Natural killer cell (primary cell): ENCODE data around the gene AUTS2. TPM values are rescaled to one million over a fixed set of nuclear protein-coding genes. Genes with fewer than 3 reads are reported as not detected.

Source experiments
- ATAC-seq, 3 donors: fragments of 150-1000 bp in 2 of 3; fragments of 200-7000 bp in 1 of 3; cut with Tn5 transposase; 1 replicate in 1 of 3; 2 replicates in 2 of 3; pipeline ENCODE4 v1.10.0; 2021; ENCODE audit warnings: mild to moderate bottlenecking in 2 of 3, moderate library complexity in 2 of 3
- DNase-seq, 2 donors: peaks; one replicate each; pipeline versions ENCODE4 v3.0.0 to v3.0.0-alpha.2; 2013 to 2021; ENCODE audit warnings: mixed read lengths in 1 of 2
- H3K27ac ChIP-seq: one replicate; pipeline ENCODE4 v1.5.1; 2013; ENCODE audit warnings: mild to moderate bottlenecking, low read length
- H3K27me3 ChIP-seq: one replicate; pipeline ENCODE4 v1.6.1; 2013; ENCODE audit warnings: low read length; ENCODE audit not compliant: control insufficient read depth, insufficient read depth
- H3K36me3 ChIP-seq: one replicate; pipeline ENCODE4 v1.6.1; 2013; ENCODE audit warnings: low read length; ENCODE audit not compliant: control insufficient read depth, insufficient read depth
- H3K4me1 ChIP-seq: one replicate; pipeline ENCODE4 v1.6.1; 2013; ENCODE audit warnings: low read length; ENCODE audit not compliant: control insufficient read depth, insufficient read depth
- H3K4me3 ChIP-seq: one replicate; pipeline ENCODE4 v1.5.1; 2013; ENCODE audit warnings: low read length
- H3K9me3 ChIP-seq: one replicate; pipeline ENCODE4 v1.6.1; 2013; ENCODE audit warnings: low read length; ENCODE audit not compliant: control insufficient read depth, insufficient read depth
- H3K27ac Mint-ChIP-seq, 2 donors: one replicate each; pipeline ENCODE4 v1.8.0; 2022; ENCODE audit warnings: mild to moderate bottlenecking in 2 of 2, mixed read lengths in 2 of 2, moderate library complexity in 1 of 2
- H3K27me3 Mint-ChIP-seq, 2 donors: one replicate each; pipeline ENCODE4 v1.8.0; 2022; ENCODE audit warnings: low read depth in 2 of 2, mixed read lengths in 2 of 2
- H3K36me3 Mint-ChIP-seq: one replicate; pipeline ENCODE4 v1.8.0; 2022; ENCODE audit warnings: mixed read lengths
- H3K4me1 Mint-ChIP-seq, 2 donors: one replicate each; pipeline ENCODE4 v1.8.0; 2022; ENCODE audit warnings: mixed read lengths in 2 of 2
- H3K4me3 Mint-ChIP-seq: one replicate; pipeline ENCODE4 v1.8.0; 2022; ENCODE audit warnings: mild to moderate bottlenecking, moderate library complexity, mixed read lengths
- H3K9me3 Mint-ChIP-seq, 2 donors: one replicate each; pipeline ENCODE4 v1.8.0; 2022; ENCODE audit warnings: mixed read lengths in 2 of 2
- WGBS: methylation state at CpG from one replicate; pipeline ENCODE4 v1.1.7; 2013; ENCODE audit warnings: missing lambda C conversion rate; ENCODE audit not compliant: insufficient coverage; 5-methylcytosine and 5-hydroxymethylcytosine counted together
- intact Hi-C: fragments of 100-400 bp; cut with micrococcal nuclease; formaldehyde crosslinking; loops from one replicate; pipeline ENCODE4 v1.14.2; 2022
- total RNA-seq, 4 donors: library from RNA; stranded (reverse); fragments of 120-200 nt in 1 of 4; gene quantifications; one replicate each; pipeline versions ENCODE4 v1.2.3 to v1.2.4, GENCODE V29; 2013 to 2022
- TF ChIP-seq, protein P1 (sequence below): fragments of 200-600 bp; IDR thresholded peaks from one replicate; pipeline ENCODE4 v1.8.0; 2022; ENCODE audit warnings: antibody characterized with exemption

The AUTS2 gene
- total RNA-seq, 3 donors from 2014 or later (not counting 1 experiment from before 2014, with no cell fraction given), result 147 to 197 (median 155) TPM

DNA sequence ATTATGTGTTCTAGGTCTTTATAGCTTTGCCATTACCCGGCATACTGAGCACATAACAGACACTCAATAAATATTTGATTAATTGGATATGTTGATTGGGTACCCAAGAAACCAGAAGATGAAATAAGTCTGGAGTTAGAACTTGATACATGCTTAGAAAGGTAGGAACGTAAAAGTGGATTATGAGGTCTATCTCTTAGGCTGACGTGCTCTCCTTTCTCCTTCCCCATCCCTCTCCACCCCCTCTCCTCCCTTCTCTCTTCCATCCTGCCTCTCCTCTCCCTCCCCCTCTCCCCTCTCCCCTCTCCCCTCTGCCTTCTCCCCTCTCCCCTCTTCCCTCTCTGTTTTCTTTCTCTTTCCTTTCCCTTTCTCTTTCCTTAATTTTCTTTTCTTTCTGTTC, 34.0 kb downstream of the AUTS2 start:
- ATAC-seq (no peak), DNase-seq (no peak)
- H3K4me3 Mint-ChIP-seq, result no peak overlapping the region
- H3K4me3 ChIP-seq, result no peak overlapping the region
- no peaks in the 10 kb centered on the region for H3K36me3 Mint-ChIP-seq
- peaks cover 3% of the 10 kb centered on the region for H3K4me1 ChIP-seq
- no peaks in the 10 kb centered on the region for H3K9me3 Mint-ChIP-seq
- no peaks in the 10 kb centered on the region for H3K36me3 ChIP-seq
- H3K27ac Mint-ChIP-seq, result no peak overlapping the region
- no peak overlapping the region for H3K27ac ChIP-seq
- intact Hi-C loops, result no loop called here
- 94% methylated on average over 2 of the region's 3 CpGs for WGBS
- TF ChIP-seq, protein P1, sequence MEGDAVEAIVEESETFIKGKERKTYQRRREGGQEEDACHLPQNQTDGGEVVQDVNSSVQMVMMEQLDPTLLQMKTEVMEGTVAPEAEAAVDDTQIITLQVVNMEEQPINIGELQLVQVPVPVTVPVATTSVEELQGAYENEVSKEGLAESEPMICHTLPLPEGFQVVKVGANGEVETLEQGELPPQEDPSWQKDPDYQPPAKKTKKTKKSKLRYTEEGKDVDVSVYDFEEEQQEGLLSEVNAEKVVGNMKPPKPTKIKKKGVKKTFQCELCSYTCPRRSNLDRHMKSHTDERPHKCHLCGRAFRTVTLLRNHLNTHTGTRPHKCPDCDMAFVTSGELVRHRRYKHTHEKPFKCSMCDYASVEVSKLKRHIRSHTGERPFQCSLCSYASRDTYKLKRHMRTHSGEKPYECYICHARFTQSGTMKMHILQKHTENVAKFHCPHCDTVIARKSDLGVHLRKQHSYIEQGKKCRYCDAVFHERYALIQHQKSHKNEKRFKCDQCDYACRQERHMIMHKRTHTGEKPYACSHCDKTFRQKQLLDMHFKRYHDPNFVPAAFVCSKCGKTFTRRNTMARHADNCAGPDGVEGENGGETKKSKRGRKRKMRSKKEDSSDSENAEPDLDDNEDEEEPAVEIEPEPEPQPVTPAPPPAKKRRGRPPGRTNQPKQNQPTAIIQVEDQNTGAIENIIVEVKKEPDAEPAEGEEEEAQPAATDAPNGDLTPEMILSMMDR, result no peak
- no peaks in the 10 kb centered on the region for H3K9me3 ChIP-seq
- H3K27me3 ChIP-seq, result no peaks in the 10 kb centered on the region
- H3K4me1 Mint-ChIP-seq, result peaks cover 9 to 15% of the 10 kb centered on the region in 2 donors
- H3K27me3 Mint-ChIP-seq, result no peaks in the 10 kb centered on the region

DNA sequence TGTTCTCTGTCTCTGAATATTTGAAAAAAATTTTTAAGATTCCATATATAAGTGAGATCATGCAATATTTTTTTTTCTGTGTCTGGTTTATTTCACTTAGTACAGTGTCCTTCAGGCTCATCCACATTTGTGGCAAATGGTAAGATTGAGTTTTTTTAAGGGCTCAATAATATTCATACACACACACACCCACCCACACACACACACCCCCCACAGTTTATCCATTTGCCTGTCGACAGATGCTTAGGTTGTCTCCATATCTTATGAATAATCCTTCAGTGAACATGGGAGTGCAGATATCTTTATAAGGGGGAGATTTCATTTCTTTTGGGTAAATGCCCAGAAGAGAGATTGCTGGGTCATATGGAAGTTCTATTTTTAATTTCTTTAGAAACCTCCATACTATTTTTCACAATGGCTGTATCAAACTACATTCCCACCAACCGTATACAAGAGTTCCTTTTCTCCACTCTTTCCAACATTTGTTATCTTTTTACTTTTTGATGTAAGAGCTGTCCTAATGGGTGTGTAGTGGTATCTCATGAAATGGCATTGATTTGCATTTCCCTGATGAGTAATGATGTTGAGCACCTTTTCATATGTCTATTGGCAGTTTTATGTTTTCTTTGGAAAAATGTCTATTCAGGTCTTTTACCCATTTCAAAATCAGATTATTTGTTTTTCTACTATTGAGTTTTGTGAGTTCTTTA, 35.0 kb downstream of the AUTS2 start:
- Mint-ChIP-seq H3K4me3 (no peak overlapping the region), H3K27ac (no peak overlapping the region), H3K4me1 (peaks cover 9 to 15% of the 10 kb centered on the region in 2 donors), H3K36me3 (no peaks in the 10 kb centered on the region), H3K27me3 (no peaks in the 10 kb centered on the region), H3K9me3 (no peaks in the 10 kb centered on the region)
- peaks cover 3% of the 10 kb centered on the region for H3K4me1 ChIP-seq
- H3K27ac ChIP-seq, result no peak overlapping the region
- DNase-seq (no peak), ATAC-seq (no peak)
- TF ChIP-seq, protein P1, result no peak
- no peak overlapping the region for H3K4me3 ChIP-seq
- no peaks in the 10 kb centered on the region for H3K36me3 ChIP-seq
- intact Hi-C loops, result no loop called here
- no peaks in the 10 kb centered on the region for H3K9me3 ChIP-seq
- no peaks in the 10 kb centered on the region for H3K27me3 ChIP-seq
- no CpG with 5 or more reads among the region's 2 CpGs for WGBS

DNA sequence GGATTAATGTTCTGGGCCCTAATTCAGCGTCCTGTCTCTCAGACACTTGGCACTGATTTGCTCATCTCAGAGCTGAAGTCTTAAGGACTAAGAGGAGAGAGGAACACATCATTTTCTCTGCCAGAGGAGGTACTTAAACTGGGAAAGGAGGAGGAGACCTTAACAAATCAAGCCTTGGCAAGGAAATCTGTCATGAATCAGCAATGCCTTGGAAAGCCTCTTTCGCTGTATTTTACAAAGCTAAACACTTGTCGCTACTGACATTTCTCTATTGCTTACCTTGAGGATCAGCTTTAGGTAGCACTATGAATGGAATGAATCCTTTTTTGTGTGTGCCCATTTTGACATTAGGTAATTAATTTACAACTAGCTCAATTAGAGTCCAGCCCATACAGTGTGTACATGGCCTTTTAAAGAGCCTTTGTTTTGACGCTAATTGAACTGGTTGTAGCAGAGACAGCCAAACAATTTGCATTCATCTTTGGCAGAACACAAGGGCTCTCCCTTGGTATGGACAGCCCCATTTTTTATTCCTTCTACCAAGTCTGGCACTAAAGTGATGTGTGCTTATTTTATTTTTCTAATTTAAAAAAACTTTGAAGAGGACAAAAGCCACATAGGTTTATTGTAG, 37.4 kb downstream of the AUTS2 start:
- Mint-ChIP-seq H3K9me3 (no peaks in the 10 kb centered on the region), H3K36me3 (no peaks in the 10 kb centered on the region), H3K27me3 (no peaks in the 10 kb centered on the region), H3K4me3 (no peak overlapping the region), H3K4me1 (peaks cover 4% of the 10 kb centered on the region in 2 donors), H3K27ac (no peak overlapping the region)
- Histone ChIP-seq H3K4me1 (no peaks in the 10 kb centered on the region), H3K36me3 (no peaks in the 10 kb centered on the region), H3K4me3 (no peak overlapping the region), H3K27ac (no peak overlapping the region), H3K27me3 (no peaks in the 10 kb centered on the region), H3K9me3 (no peaks in the 10 kb centered on the region)
- intact Hi-C loops, result no loop called here
- ATAC-seq, result no peak
- no peak for DNase-seq
- TF ChIP-seq, protein P1, result no peak
- WGBS, result 98% methylated on average over 4 of the region's 4 CpGs
